Mammary epithelial cell (primary cell): ENCODE results near the gene ABCA1.

ENCODE experiments used
- EZH2 ChIP-seq: IDR thresholded peaks from 2 replicates; pipeline ENCODE4 v1.6.1; 2012; ENCODE audit warnings: low read length, inconsistent platforms, borderline replicate concordance
- TF ChIP-seq, protein P1 (sequence below), 2 donors: IDR thresholded peaks in 1 of 2; conservative IDR thresholded peaks in 1 of 2; 2 replicates each; pipeline ENCODE4 v1.5.1; 2011 to 2012; ENCODE audit warnings: inconsistent platforms in 2 of 2, low read length in 2 of 2, mild to moderate bottlenecking in 2 of 2, control low read depth in 1 of 2, low read depth in 1 of 2; ENCODE audit not compliant: insufficient read depth in 1 of 2; ENCODE audit errors: extremely low read depth in 1 of 2

DNA sequence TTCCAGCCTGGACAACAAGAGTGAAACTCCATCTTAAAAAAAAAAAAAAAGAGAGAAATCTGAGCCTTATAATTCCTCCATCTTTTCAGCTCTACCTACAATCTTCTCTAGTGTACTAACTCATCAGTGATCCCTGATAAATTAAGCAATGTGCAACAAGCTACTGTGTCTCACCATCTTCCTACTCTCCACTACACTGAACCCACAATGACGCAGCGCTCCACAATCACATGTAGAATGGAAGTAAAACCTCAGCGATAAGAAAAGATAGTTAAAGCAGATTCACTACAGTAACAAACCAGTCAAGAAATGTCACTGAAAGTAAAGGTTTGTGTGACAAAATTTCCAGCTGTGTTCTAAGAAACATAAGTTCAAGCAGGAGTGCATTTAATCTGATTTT, 13.5 kb downstream of the ABCA1 start:
- TF ChIP-seq, protein P1, sequence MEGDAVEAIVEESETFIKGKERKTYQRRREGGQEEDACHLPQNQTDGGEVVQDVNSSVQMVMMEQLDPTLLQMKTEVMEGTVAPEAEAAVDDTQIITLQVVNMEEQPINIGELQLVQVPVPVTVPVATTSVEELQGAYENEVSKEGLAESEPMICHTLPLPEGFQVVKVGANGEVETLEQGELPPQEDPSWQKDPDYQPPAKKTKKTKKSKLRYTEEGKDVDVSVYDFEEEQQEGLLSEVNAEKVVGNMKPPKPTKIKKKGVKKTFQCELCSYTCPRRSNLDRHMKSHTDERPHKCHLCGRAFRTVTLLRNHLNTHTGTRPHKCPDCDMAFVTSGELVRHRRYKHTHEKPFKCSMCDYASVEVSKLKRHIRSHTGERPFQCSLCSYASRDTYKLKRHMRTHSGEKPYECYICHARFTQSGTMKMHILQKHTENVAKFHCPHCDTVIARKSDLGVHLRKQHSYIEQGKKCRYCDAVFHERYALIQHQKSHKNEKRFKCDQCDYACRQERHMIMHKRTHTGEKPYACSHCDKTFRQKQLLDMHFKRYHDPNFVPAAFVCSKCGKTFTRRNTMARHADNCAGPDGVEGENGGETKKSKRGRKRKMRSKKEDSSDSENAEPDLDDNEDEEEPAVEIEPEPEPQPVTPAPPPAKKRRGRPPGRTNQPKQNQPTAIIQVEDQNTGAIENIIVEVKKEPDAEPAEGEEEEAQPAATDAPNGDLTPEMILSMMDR (conservative IDR thresholded peaks at IDR 0.05 in 1 of 2, IDR thresholded peaks at IDR 0.05 in 1 of 2; ENCODE audit: extremely low read depth in 1 of 2, insufficient read depth in 1 of 2, low read depth in 1 of 2, low read length in 2 of 2) = no peak
- TF ChIP-seq EZH2 = no peak
